ENCODE results near the gene ADCY1.
"Not testable (repeated sequence)": the region's sequence is repeated elsewhere in the genome, so short reads cannot be mapped to it uniquely, and the experiment has no call there.

The ADCY1 gene

GRCh38 chr7:45715471-45716352 lies 141.5 kb downstream of the ADCY1 start:
- no peak for DNase-seq

- DNase-seq, result no peak
These were observed 142.4 kb downstream of the ADCY1 start for GRCh38 chr7:45716380-45717203.

GRCh38 chr7:45717537-45718235 lies 143.5 kb downstream of the ADCY1 start:
- DNase-seq, result no peak

- no peak for DNase-seq
These were observed 144.5 kb downstream of the ADCY1 start for GRCh38 chr7:45718464-45719330.

GRCh38 chr7:45720989-45721388 lies 146.8 kb downstream of the ADCY1 start:
- no peak for DNase-seq

GRCh38 chr7:45721686-45722598 lies 147.8 kb downstream of the ADCY1 start:
- DNase-seq, result no peak

GRCh38 chr7:45725231-45725630 lies 151.1 kb downstream of the ADCY1 start:
- DNase-seq, result not testable (repeated sequence)

- DNase-seq, result no peak
These were observed 152.7 kb downstream of the ADCY1 start for GRCh38 chr7:45726883-45727282.

GRCh38 chr7:45731692-45732443 lies 157.7 kb downstream of the ADCY1 start:
- DNase-seq, result not testable (repeated sequence)

- not testable (repeated sequence) for DNase-seq
These were observed 164.8 kb downstream of the ADCY1 start for GRCh38 chr7:45738920-45739319.

- DNase-seq, result not testable (repeated sequence)
These were observed 166.4 kb downstream of the ADCY1 start for GRCh38 chr7:45740573-45740972.

GRCh38 chr7:45748976-45749375 lies 174.8 kb downstream of the ADCY1 start:
- not testable (repeated sequence) for DNase-seq

GRCh38 chr7:45751352-45751751 lies 177.2 kb downstream of the ADCY1 start:
- not testable (repeated sequence) for DNase-seq

GRCh38 chr7:45756333-45756732 lies 182.2 kb downstream of the ADCY1 start:
- DNase-seq, result not testable (repeated sequence)

GRCh38 chr7:45756757-45757156 lies 182.6 kb downstream of the ADCY1 start:
- DNase-seq, result not testable (repeated sequence)

GRCh38 chr7:45759464-45759863 lies 185.3 kb downstream of the ADCY1 start:
- not testable (repeated sequence) for DNase-seq

- DNase-seq, result not testable (repeated sequence)
These were observed 187.5 kb downstream of the ADCY1 start for GRCh38 chr7:45761545-45762205.

GRCh38 chr7:45762225-45762994 lies 188.2 kb downstream of the ADCY1 start:
- DNase-seq, result not testable (repeated sequence)
